Measurements from ENCODE around the gene GRID2. TPM values are rescaled to one million over a fixed set of nuclear protein-coding genes. Genes with fewer than 3 reads are reported as not detected.

The GRID2 gene
- total RNA-seq, 1 donor from 2014 or later, result 2.1 TPM

DNA sequence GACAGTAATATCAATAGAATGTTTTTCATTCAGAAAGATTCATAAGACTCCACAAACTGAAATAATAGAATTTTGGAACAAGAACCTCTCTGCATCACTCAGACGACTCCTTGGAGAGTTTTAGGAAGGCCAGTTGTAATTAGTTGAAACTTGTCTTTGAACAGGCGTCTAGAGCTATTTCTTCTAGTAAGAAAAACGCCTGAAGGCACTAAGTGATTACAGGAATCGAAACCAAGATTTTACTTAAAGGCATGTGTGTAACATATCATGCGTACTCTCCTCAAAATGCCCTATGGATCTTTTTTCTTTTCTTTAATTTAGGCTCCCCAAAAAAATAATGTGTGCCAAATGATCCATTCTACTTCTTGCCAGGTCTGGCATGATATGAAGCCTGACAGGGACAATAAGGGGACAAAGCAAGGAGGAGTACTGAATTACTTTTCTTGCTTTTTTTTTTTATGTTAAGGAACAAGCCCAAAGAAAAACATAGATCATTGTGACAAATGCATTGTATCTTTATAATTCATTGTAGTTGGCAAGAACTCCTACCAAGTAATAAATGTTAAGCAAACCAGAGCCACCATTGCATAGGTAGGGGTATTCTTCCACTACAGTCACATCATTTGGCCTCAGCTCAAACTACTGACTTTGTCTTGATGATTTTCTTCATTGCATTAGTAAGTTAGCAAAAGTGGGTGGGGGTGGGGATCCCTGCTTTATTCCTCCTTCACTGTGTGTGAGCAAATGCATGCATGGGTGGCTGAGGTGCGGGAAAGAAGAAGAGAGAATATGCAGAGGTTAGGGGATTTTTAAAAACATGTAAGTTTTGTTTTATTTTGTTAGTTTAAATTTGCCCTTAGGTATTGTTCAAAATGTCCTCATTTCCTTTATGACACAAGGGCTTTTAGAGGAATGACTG lies 1444.9 kb downstream of the GRID2 start:
- no peaks in the 10 kb centered on the region for H3K36me3 Mint-ChIP-seq (ENCODE audit: unreplicated experiment)
- H3K27me3 Mint-ChIP-seq (ENCODE audit: unreplicated experiment), result no peaks in the 10 kb centered on the region
- no peak for DNase-seq
- TF ChIP-seq CTCF (IDR thresholded peaks at IDR 0.05; ENCODE audit: partially characterized antibody, unreplicated experiment), result no peak
- peaks cover 7% of the 10 kb centered on the region for H3K4me1 Mint-ChIP-seq (ENCODE audit: low read depth, unreplicated experiment)
- no peak overlapping the region for H3K27ac Mint-ChIP-seq (ENCODE audit: unreplicated experiment)
- H3K9me3 Mint-ChIP-seq (ENCODE audit: unreplicated experiment), result peaks cover 2% of the 10 kb centered on the region
- H3K4me3 Mint-ChIP-seq (ENCODE audit: unreplicated experiment), result no peak overlapping the region

DNA sequence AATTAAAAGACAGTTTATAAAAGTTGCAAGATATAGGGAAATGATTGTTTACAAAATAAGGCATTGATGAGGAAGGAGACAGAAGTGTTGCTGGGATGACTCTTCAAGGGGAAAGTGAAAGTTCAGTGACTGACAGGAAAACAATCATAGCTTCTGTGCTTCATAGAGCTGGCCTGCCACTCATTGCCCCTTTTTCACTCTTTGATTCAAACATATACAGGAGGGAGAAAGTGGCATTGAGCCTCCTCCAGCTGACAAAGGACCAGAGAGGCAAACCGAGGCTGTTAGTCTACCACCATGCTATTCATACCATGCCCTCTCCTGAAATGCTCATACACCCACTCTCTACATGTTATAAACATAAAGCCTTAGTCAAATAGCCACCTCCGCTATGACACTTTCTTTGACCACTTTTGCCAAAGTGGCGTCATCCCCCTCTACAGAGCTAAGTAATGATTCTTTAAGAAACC lies 1445.6 kb downstream of the GRID2 start:
- H3K4me3 Mint-ChIP-seq (ENCODE audit: unreplicated experiment), result no peak overlapping the region

GRCh38 chr4:93751411-93751810 lies 1447.6 kb downstream of the GRID2 start:
- Mint-ChIP-seq H3K27me3 (ENCODE audit: unreplicated experiment) (no peaks in the 10 kb centered on the region), H3K27ac (ENCODE audit: unreplicated experiment) (no peak overlapping the region), H3K4me1 (ENCODE audit: low read depth, unreplicated experiment) (peaks cover 7% of the 10 kb centered on the region), H3K9me3 (ENCODE audit: unreplicated experiment) (peaks cover 2% of the 10 kb centered on the region), H3K36me3 (ENCODE audit: unreplicated experiment) (no peaks in the 10 kb centered on the region), H3K4me3 (ENCODE audit: unreplicated experiment) (no peak overlapping the region)
- DNase-seq, result no peak
- TF ChIP-seq CTCF (IDR thresholded peaks at IDR 0.05; ENCODE audit: partially characterized antibody, unreplicated experiment), result no peak

More for the DNA sequence above, 1445.6 kb downstream of the GRID2 start:
- TF ChIP-seq CTCF (IDR thresholded peaks at IDR 0.05; ENCODE audit: partially characterized antibody, unreplicated experiment), result no peak
- Mint-ChIP-seq H3K36me3 (ENCODE audit: unreplicated experiment) (no peaks in the 10 kb centered on the region), H3K4me1 (ENCODE audit: low read depth, unreplicated experiment) (peaks cover 7% of the 10 kb centered on the region), H3K27me3 (ENCODE audit: unreplicated experiment) (no peaks in the 10 kb centered on the region), H3K27ac (ENCODE audit: unreplicated experiment) (no peak overlapping the region), H3K9me3 (ENCODE audit: unreplicated experiment) (peaks cover 2% of the 10 kb centered on the region)
- no peak for DNase-seq

DNA sequence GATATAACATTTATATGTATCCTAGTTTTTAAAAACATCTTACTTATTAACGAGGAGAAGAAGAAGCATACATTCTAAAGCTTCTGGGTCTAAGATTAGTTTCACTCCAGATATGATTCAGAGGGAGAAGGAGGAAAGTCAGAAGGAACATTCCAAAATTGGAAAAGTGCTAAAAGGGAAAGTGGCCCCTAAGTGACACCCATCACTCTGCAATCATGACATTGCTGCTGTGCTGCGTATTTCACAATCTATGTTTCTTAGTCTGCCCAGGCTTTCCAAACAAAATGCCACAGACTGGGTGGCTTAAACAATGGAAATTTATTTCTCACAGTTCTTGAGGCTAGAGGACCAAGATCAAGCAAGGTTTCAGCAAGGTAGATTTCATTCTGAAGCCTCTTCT lies 1452.3 kb downstream of the GRID2 start:
- Mint-ChIP-seq H3K4me1 (ENCODE audit: low read depth, unreplicated experiment) (peaks cover 19% of the 10 kb centered on the region), H3K27ac (ENCODE audit: unreplicated experiment) (no peak overlapping the region), H3K4me3 (ENCODE audit: unreplicated experiment) (no peak overlapping the region), H3K27me3 (ENCODE audit: unreplicated experiment) (no peaks in the 10 kb centered on the region), H3K36me3 (ENCODE audit: unreplicated experiment) (no peaks in the 10 kb centered on the region), H3K9me3 (ENCODE audit: unreplicated experiment) (peaks cover 3% of the 10 kb centered on the region)
- no peak for TF ChIP-seq CTCF (IDR thresholded peaks at IDR 0.05; ENCODE audit: partially characterized antibody, unreplicated experiment)
- no peak for DNase-seq

GRCh38 chr4:93759506-93759905 lies 1455.7 kb downstream of the GRID2 start:
- Mint-ChIP-seq H3K27ac (ENCODE audit: unreplicated experiment) (no peak overlapping the region), H3K4me1 (ENCODE audit: low read depth, unreplicated experiment) (peaks cover 34% of the 10 kb centered on the region), H3K36me3 (ENCODE audit: unreplicated experiment) (no peaks in the 10 kb centered on the region), H3K4me3 (ENCODE audit: unreplicated experiment) (peak overlapping the region; percentile 18), H3K27me3 (ENCODE audit: unreplicated experiment) (no peaks in the 10 kb centered on the region), H3K9me3 (ENCODE audit: unreplicated experiment) (peaks cover 3% of the 10 kb centered on the region)
- no peak for DNase-seq
- TF ChIP-seq CTCF (IDR thresholded peaks at IDR 0.05; ENCODE audit: partially characterized antibody, unreplicated experiment), result no peak
